Measurements from ENCODE around the gene KDF1. TPM values are rescaled to one million over a fixed set of nuclear protein-coding genes. Genes with fewer than 3 reads are reported as not detected.

Gene KDF1
- under 1 TPM in 2 of 4 donors, not detected in 2; 0.28 to 0.50 TPM for total RNA-seq

- DNase-seq (ENCODE audit: low spot score) (no peak), ATAC-seq (ENCODE audit: low FRiP score) (peak; percentile 55)
- no peak for TF ChIP-seq CTCF (IDR thresholded peaks at IDR 0.05)
Measured at GRCh38 chr1:26959722-26960624, at the start of gene KDF1. KDF1 (minus strand) TSS chr1:26960468; CDS start chr1:26952380, 8,088 bp downstream.

GRCh38 chr1:27009601-27010197 lies 49.4 kb upstream of the KDF1 start:
- no peak for DNase-seq (ENCODE audit: low spot score)
- no peak for ATAC-seq (ENCODE audit: low FRiP score)
- TF ChIP-seq CTCF (IDR thresholded peaks at IDR 0.05) = no peak

- ATAC-seq (ENCODE audit: low FRiP score) (no peak), DNase-seq (ENCODE audit: low spot score) (no peak)
Measured at GRCh38 chr1:27007909-27008582, 47.8 kb upstream of the KDF1 start.

GRCh38 chr1:27006683-27007082 lies 46.4 kb upstream of the KDF1 start:
- no peak for TF ChIP-seq CTCF (IDR thresholded peaks at IDR 0.05)
- DNase-seq (ENCODE audit: low spot score) = no peak
- ATAC-seq (ENCODE audit: low FRiP score) = no peak

More at GRCh38 chr1:27007909-27008582, 47.8 kb upstream of the KDF1 start:
- TF ChIP-seq CTCF (IDR thresholded peaks at IDR 0.05) = no peak

GRCh38 chr1:27005648-27006496 lies 45.6 kb upstream of the KDF1 start:
- DNase-seq (ENCODE audit: low spot score) (no peak), ATAC-seq (ENCODE audit: low FRiP score) (no peak)
- no peak for TF ChIP-seq CTCF (IDR thresholded peaks at IDR 0.05)

GRCh38 chr1:27005166-27005530 lies 44.9 kb upstream of the KDF1 start:
- no peak for TF ChIP-seq CTCF (IDR thresholded peaks at IDR 0.05)
- ATAC-seq (ENCODE audit: low FRiP score) (no peak), DNase-seq (ENCODE audit: low spot score) (no peak)

Data from omental fat pad (tissue), 4 donors.